ENCODE data around the gene PFDN6.
"Not testable (repeated sequence)": the region's sequence is repeated elsewhere in the genome, so short reads cannot be mapped to it uniquely, and the experiment has no call there.

Gene PFDN6

DNA sequence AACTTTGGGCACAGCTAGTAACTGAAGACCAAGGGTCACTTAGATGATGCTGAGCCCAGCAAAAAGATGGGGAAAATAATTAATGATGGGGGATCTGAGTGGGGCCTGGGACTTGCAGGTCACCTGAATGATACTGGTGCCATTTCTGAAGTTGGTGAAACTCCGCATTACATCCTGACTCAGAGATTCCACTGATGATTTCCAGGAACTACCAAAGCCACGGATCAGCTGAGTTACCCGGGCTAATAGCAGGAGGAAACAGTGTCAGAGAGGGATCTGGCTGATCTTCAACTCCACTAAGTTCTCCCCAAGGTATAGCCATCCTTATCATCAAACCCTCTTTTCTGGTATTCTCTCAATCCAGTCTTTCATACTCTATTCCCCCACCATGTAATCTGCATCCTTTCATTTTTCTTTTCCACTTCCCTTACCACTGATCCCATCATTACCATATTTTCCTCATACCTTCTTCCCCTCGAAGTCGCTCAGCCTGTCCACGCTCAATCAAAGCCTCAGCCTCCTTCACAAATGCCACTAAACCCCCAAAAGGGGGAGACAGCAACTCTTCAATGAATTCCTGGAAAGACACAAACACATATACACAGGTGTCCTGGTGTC lies 37.9 kb upstream of the PFDN6 start:
- no peak for ATAC-seq
- TF ChIP-seq, protein P1, sequence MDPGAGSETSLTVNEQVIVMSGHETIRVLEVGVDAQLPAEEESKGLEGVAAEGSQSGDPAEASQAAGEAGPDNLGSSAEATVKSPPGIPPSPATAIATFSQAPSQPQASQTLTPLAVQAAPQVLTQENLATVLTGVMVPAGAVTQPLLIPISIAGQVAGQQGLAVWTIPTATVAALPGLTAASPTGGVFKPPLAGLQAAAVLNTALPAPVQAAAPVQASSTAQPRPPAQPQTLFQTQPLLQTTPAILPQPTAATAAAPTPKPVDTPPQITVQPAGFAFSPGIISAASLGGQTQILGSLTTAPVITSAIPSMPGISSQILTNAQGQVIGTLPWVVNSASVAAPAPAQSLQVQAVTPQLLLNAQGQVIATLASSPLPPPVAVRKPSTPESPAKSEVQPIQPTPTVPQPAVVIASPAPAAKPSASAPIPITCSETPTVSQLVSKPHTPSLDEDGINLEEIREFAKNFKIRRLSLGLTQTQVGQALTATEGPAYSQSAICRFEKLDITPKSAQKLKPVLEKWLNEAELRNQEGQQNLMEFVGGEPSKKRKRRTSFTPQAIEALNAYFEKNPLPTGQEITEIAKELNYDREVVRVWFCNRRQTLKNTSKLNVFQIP (CRISPR knock-in tag; IDR thresholded peaks at IDR 0.05; ENCODE audit: borderline replicate concordance, low read depth): no peak
- TF ChIP-seq PPARA (CRISPR knock-in tag; IDR thresholded peaks at IDR 0.05; ENCODE audit: borderline replicate concordance) (no peak), ZFP30 (CRISPR knock-in tag; IDR thresholded peaks at IDR 0.05) (no peak), BACH2 (CRISPR knock-in tag; IDR thresholded peaks at IDR 0.05; ENCODE audit: borderline replicate concordance) (no peak), ZNF70 (CRISPR knock-in tag; IDR thresholded peaks at IDR 0.05) (no peak), OSR1 (CRISPR knock-in tag; IDR thresholded peaks at IDR 0.05) (no peak), ZFP3 (CRISPR knock-in tag; IDR thresholded peaks at IDR 0.05) (no peak), ZNF565 (CRISPR knock-in tag; conservative IDR thresholded peaks at IDR 0.05; ENCODE audit: low read depth) (no peak), RARB (CRISPR knock-in tag; IDR thresholded peaks at IDR 0.05) (no peak), ZNF8 (CRISPR knock-in tag; IDR thresholded peaks at IDR 0.05) (no peak)
- TF ChIP-seq, protein P2, sequence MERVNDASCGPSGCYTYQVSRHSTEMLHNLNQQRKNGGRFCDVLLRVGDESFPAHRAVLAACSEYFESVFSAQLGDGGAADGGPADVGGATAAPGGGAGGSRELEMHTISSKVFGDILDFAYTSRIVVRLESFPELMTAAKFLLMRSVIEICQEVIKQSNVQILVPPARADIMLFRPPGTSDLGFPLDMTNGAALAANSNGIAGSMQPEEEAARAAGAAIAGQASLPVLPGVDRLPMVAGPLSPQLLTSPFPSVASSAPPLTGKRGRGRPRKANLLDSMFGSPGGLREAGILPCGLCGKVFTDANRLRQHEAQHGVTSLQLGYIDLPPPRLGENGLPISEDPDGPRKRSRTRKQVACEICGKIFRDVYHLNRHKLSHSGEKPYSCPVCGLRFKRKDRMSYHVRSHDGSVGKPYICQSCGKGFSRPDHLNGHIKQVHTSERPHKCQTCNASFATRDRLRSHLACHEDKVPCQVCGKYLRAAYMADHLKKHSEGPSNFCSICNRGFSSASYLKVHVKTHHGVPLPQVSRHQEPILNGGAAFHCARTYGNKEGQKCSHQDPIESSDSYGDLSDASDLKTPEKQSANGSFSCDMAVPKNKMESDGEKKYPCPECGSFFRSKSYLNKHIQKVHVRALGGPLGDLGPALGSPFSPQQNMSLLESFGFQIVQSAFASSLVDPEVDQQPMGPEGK (CRISPR knock-in tag; IDR thresholded peaks at IDR 0.05; ENCODE audit: borderline replicate concordance): no peak

DNA sequence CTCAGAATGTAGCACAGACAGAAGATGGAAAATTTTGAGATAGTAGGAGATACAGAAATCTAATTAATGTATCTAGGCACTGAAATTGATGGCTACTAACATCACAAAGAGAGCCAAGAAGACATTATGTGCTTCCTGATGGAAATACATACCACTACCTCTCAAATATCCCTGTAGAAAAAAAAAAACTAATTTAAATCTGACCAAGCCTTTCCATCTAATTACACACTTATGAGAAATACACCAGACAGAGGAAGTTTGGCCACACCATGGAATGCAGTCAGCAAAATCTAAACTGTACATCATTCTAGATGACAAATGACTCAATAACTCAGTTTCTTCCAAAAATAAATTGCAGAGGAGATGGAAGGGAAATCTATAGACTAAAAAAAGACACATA lies 36.6 kb upstream of the PFDN6 start:
- no peak for ATAC-seq
- TF ChIP-seq, protein P3, sequence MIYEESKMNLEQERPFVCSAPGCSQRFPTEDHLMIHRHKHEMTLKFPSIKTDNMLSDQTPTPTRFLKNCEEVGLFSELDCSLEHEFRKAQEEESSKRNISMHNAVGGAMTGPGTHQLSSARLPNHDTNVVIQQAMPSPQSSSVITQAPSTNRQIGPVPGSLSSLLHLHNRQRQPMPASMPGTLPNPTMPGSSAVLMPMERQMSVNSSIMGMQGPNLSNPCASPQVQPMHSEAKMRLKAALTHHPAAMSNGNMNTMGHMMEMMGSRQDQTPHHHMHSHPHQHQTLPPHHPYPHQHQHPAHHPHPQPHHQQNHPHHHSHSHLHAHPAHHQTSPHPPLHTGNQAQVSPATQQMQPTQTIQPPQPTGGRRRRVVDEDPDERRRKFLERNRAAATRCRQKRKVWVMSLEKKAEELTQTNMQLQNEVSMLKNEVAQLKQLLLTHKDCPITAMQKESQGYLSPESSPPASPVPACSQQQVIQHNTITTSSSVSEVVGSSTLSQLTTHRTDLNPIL (CRISPR knock-in tag; IDR thresholded peaks at IDR 0.05; ENCODE audit: low read depth): no peak
- peak; percentile 84 for TF ChIP-seq ISL1 (CRISPR knock-in tag; IDR thresholded peaks at IDR 0.05)
- TF ChIP-seq ZNF8 (CRISPR knock-in tag; IDR thresholded peaks at IDR 0.05): peak; percentile 83

DNA sequence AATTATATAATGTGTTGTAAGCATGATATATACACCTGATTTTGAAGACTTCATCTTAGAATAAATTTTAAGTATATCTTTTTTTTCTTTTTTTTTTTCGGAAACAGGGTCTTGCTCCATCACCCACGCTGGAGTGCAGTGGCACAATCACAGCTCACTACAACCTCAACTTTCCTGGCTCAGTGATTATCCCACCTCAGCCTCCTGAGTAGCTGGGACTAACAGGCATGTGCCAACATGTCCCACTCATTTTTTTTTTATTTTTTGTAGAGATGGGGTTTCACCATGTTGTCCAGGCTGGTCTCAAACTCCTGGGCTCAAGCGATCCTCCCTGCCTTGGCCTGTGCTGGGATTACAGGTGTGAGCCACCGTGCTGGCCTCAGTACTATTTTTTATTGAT lies 34.8 kb upstream of the PFDN6 start:
- no peak for ATAC-seq
- TF ChIP-seq, protein P2 (CRISPR knock-in tag; IDR thresholded peaks at IDR 0.05; ENCODE audit: borderline replicate concordance): no peak
- no peak for TF ChIP-seq ISL1 (CRISPR knock-in tag; IDR thresholded peaks at IDR 0.05)

DNA sequence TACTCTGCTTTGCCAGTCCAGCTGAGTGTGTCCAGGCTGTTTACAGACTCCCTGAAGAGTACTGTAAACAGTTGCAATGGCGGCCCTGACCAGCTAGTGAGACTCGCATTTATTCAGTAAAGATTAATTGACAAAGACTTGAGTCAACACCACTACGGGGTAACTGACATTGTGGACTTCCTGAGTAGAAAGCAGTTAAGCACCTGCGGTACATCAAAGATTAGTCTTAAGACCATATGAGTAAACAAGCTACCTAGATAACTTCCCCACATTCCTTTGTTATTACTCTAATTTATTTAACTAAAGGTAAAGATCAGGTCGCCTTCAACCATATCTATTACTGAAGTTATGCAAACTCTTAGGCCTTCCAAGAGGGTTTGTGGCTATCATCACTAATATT lies 30.4 kb upstream of the PFDN6 start:
- ATAC-seq: no peak
- TF ChIP-seq, protein P2 (CRISPR knock-in tag; IDR thresholded peaks at IDR 0.05; ENCODE audit: borderline replicate concordance): no peak
- TF ChIP-seq ZC3H10 (CRISPR knock-in tag; IDR thresholded peaks at IDR 0.05) (no peak), ESRRG (CRISPR knock-in tag; IDR thresholded peaks at IDR 0.05) (no peak), ZFP30 (CRISPR knock-in tag; IDR thresholded peaks at IDR 0.05) (no peak), TOX (CRISPR knock-in tag; IDR thresholded peaks at IDR 0.05; ENCODE audit: borderline replicate concordance) (no peak), OSR1 (CRISPR knock-in tag; IDR thresholded peaks at IDR 0.05) (no peak), ZNF8 (CRISPR knock-in tag; IDR thresholded peaks at IDR 0.05) (no peak), GLIS3 (CRISPR knock-in tag; IDR thresholded peaks at IDR 0.05) (no peak), PPARA (CRISPR knock-in tag; IDR thresholded peaks at IDR 0.05; ENCODE audit: borderline replicate concordance) (no peak), CSDC2 (CRISPR knock-in tag; IDR thresholded peaks at IDR 0.05) (no peak), TCF4 (CRISPR knock-in tag; IDR thresholded peaks at IDR 0.05; ENCODE audit: borderline replicate concordance) (no peak), ISL1 (CRISPR knock-in tag; IDR thresholded peaks at IDR 0.05) (no peak)
- TF ChIP-seq, protein P4, sequence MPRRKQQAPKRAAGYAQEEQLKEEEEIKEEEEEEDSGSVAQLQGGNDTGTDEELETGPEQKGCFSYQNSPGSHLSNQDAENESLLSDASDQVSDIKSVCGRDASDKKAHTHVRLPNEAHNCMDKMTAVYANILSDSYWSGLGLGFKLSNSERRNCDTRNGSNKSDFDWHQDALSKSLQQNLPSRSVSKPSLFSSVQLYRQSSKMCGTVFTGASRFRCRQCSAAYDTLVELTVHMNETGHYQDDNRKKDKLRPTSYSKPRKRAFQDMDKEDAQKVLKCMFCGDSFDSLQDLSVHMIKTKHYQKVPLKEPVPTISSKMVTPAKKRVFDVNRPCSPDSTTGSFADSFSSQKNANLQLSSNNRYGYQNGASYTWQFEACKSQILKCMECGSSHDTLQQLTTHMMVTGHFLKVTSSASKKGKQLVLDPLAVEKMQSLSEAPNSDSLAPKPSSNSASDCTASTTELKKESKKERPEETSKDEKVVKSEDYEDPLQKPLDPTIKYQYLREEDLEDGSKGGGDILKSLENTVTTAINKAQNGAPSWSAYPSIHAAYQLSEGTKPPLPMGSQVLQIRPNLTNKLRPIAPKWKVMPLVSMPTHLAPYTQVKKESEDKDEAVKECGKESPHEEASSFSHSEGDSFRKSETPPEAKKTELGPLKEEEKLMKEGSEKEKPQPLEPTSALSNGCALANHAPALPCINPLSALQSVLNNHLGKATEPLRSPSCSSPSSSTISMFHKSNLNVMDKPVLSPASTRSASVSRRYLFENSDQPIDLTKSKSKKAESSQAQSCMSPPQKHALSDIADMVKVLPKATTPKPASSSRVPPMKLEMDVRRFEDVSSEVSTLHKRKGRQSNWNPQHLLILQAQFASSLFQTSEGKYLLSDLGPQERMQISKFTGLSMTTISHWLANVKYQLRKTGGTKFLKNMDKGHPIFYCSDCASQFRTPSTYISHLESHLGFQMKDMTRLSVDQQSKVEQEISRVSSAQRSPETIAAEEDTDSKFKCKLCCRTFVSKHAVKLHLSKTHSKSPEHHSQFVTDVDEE (CRISPR knock-in tag; IDR thresholded peaks at IDR 0.05): no peak
- TF ChIP-seq, protein P5, sequence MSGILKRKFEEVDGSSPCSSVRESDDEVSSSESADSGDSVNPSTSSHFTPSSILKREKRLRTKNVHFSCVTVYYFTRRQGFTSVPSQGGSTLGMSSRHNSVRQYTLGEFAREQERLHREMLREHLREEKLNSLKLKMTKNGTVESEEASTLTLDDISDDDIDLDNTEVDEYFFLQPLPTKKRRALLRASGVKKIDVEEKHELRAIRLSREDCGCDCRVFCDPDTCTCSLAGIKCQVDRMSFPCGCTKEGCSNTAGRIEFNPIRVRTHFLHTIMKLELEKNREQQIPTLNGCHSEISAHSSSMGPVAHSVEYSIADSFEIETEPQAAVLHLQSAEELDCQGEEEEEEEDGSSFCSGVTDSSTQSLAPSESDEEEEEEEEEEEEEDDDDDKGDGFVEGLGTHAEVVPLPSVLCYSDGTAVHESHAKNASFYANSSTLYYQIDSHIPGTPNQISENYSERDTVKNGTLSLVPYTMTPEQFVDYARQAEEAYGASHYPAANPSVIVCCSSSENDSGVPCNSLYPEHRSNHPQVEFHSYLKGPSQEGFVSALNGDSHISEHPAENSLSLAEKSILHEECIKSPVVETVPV (CRISPR knock-in tag; IDR thresholded peaks at IDR 0.05): no peak

DNA sequence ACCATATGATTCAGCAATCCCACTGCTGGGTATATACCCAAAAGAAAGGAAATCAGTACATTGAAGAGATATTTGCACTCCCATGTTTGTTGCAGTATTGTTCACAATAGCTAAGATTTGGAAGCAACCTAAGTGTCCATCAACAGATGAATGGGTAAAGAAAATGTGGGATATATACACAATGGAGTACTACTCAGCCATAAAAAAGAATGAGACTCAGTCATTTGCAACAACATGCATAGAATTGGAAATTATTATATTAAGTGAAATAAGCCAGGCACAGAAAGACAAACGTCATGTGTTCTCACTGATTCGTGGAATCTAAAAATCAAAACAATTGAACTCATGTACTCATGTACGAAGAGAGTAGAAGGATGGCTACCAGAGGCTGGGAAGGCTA lies 26.9 kb upstream of the PFDN6 start:
- not testable (repeated sequence) for ATAC-seq
